A673 (cell line): Measurements from ENCODE around the gene ZNF486.

Experiments used
- EZH2 ChIP-seq: fragments of 200-600 bp; sonication (generic); IDR thresholded peaks from 2 replicates; pipeline ENCODE4 v1.6.1; 2017; ENCODE audit warnings: borderline replicate concordance, low read depth, mild to moderate bottlenecking, mixed read lengths, antibody characterized with exemption, low read length; ENCODE audit not compliant: poor library complexity, severe bottlenecking
- TF ChIP-seq, protein P1 (sequence below): fragments of 300-800, 200-600 bp; sonication (generic); conservative IDR thresholded peaks from 2 replicates; pipeline ENCODE4 v1.5.1; 2017; ENCODE audit warnings: low read depth, mild to moderate bottlenecking, antibody characterized with exemption, low read length, moderate library complexity, mixed read lengths

- TF ChIP-seq, protein P1, sequence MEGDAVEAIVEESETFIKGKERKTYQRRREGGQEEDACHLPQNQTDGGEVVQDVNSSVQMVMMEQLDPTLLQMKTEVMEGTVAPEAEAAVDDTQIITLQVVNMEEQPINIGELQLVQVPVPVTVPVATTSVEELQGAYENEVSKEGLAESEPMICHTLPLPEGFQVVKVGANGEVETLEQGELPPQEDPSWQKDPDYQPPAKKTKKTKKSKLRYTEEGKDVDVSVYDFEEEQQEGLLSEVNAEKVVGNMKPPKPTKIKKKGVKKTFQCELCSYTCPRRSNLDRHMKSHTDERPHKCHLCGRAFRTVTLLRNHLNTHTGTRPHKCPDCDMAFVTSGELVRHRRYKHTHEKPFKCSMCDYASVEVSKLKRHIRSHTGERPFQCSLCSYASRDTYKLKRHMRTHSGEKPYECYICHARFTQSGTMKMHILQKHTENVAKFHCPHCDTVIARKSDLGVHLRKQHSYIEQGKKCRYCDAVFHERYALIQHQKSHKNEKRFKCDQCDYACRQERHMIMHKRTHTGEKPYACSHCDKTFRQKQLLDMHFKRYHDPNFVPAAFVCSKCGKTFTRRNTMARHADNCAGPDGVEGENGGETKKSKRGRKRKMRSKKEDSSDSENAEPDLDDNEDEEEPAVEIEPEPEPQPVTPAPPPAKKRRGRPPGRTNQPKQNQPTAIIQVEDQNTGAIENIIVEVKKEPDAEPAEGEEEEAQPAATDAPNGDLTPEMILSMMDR, result no peak
- TF ChIP-seq EZH2, result no peak
These were observed 19.2 kb downstream of the ZNF486 start for GRCh38 chr19:20186174-20186573.
